NAMALWA (cell line): Measurements from ENCODE around the gene CRAMP1.

Experiments
- DNase-seq: peaks from one replicate; pipeline ENCODE4 v3.0.0-alpha.2; 2015; ENCODE audit warnings: low spot score

The CRAMP1 gene

GRCh38 chr16:1601489-1601888, 10.7 kb upstream of the CRAMP1 start:
- DNase-seq, result no peak

- no peak for DNase-seq
Measured at GRCh38 chr16:1602285-1602684, 9.9 kb upstream of the CRAMP1 start.

GRCh38 chr16:1606774-1607173, 5.4 kb upstream of the CRAMP1 start:
- no peak for DNase-seq

- DNase-seq, result peak; percentile 17
Measured at GRCh38 chr16:1607971-1608370, 4.2 kb upstream of the CRAMP1 start.

- peak; percentile 94 for DNase-seq
Measured at GRCh38 chr16:1610071-1610898, 1.9 kb upstream of the CRAMP1 start.

GRCh38 chr16:1610899-1611632, 1.1 kb upstream of the CRAMP1 start:
- peak; percentile 15 for DNase-seq

GRCh38 chr16:1613211-1613622, 1.1 kb downstream of the CRAMP1 start:
- peak; percentile 59 for DNase-seq

GRCh38 chr16:1613728-1614455, 1.7 kb downstream of the CRAMP1 start:
- DNase-seq, result peak; percentile 9

GRCh38 chr16:1614456-1615102, 2.4 kb downstream of the CRAMP1 start:
- peak; percentile 16 for DNase-seq

- no peak for DNase-seq
Measured at GRCh38 chr16:1615761-1616160, 3.6 kb downstream of the CRAMP1 start.

- DNase-seq, result no peak
Measured at GRCh38 chr16:1619976-1620375, 7.8 kb downstream of the CRAMP1 start.

- DNase-seq, result no peak
Measured at GRCh38 chr16:1620391-1620790, 8.2 kb downstream of the CRAMP1 start.

- DNase-seq, result no peak
Measured at GRCh38 chr16:1621851-1622250, 9.7 kb downstream of the CRAMP1 start.

GRCh38 chr16:1626327-1626726, 14.2 kb downstream of the CRAMP1 start:
- no peak for DNase-seq

GRCh38 chr16:1626776-1627175, 14.6 kb downstream of the CRAMP1 start:
- no peak for DNase-seq

- DNase-seq, result no peak
Measured at GRCh38 chr16:1630450-1631213, 18.5 kb downstream of the CRAMP1 start.

GRCh38 chr16:1631230-1631629, 19.1 kb downstream of the CRAMP1 start:
- no peak for DNase-seq

- no peak for DNase-seq
Measured at GRCh38 chr16:1631931-1632637, 19.9 kb downstream of the CRAMP1 start.

- no peak for DNase-seq
Measured at GRCh38 chr16:1632638-1632970, 20.4 kb downstream of the CRAMP1 start.

GRCh38 chr16:1633310-1633709, 21.1 kb downstream of the CRAMP1 start:
- no peak for DNase-seq

GRCh38 chr16:1634541-1634940, 22.4 kb downstream of the CRAMP1 start:
- DNase-seq, result no peak
